GM21360 (cell line): Measurements from ENCODE around the gene RBFA.
"Not testable (repeated sequence)": the region's sequence is repeated elsewhere in the genome, so short reads cannot be mapped to it uniquely, and the experiment has no call there.

Source experiments
- ATAC-seq: cut with Tn5 transposase; IDR thresholded peaks from one replicate; pipeline ENCODE4 v1.9.1; 2021; ENCODE audit warnings: mild to moderate bottlenecking, moderate library complexity; ENCODE audit not compliant: unreplicated experiment

Gene RBFA

GRCh38 chr18:80027719-80028118 is 6.5 kb upstream of the RBFA start:
- ATAC-seq, result not testable (repeated sequence)

GRCh38 chr18:80029690-80030089 is 4.5 kb upstream of the RBFA start:
- ATAC-seq, result no peak

- ATAC-seq, result peak; percentile 42
Measured at GRCh38 chr18:80033181-80034067, 810 bp upstream of the RBFA start.

DNA sequence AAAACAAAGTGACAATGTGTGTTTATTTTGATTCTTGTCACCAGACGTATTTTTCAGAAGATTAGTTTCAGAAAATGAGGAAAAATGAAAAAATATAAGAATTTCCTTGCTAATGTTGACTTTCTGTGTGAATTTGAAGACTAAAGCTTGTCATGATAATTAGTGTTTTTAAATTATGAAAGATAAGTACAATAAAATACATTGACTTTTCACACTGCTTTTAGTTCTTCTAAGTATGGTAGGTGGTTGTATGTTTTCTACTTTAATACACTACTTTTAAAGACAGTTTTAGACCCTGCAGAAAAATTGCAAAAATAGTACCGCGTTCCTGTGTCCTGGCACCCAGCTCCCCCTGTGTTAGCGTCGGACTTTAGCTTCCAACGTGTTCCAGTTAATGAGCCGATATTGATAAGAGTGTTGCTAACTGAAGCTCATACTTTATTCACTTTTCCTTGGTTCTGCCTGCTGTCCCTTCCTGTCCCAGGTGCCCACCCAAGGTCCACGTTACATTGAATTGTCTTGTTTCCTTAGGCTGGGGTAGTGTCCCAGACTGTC is 695 bp downstream of the RBFA start:
- no peak for ATAC-seq

- ATAC-seq, result no peak
Measured at GRCh38 chr18:80035997-80036396, 1.8 kb downstream of the RBFA start.

DNA sequence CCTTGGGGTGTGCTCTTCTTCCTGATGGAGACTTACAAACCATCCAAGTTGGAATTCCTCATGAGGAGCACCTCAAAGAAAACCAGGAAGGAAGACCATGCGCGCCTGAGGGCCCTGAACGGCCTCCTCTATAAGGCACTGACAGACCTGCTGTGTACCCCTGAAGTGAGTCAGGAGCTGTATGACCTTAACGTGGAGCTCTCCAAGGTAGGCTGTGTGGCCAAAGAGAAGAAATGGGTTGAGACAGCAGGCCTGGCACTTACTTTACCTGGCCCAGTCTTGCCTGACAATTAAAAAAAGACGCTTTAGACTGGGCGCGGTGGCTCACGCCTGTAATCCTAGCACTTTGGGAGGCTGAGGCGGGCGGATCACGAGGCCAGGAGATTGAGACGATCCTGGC is 3.1 kb downstream of the RBFA start:
- no peak for ATAC-seq

- no peak for ATAC-seq
Measured at GRCh38 chr18:80037869-80038630, 3.8 kb downstream of the RBFA start.

- no peak for ATAC-seq
Measured at GRCh38 chr18:80040515-80040914, 6.3 kb downstream of the RBFA start.

- no peak for ATAC-seq
Measured at GRCh38 chr18:80041424-80041823, 7.2 kb downstream of the RBFA start.

DNA sequence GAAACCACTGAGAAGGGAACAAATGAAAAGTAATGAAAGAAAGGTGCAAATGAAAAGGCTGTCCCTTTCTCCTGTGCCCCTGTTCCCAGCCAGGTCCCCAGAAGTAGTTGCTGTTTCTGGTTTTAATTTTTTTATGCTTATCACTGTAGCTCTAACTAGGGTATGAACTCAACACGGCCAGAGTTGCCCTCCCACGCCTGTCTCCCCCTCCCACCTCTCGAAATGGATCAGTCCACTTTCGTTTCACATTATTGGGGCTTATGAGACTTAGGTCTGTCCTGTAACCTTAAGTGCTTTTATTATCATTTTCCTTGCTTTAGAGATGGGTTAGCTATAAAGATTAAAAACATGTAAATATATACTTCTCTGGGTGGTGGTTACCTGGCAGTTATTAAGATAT is 8.6 kb downstream of the RBFA start:
- ATAC-seq, result no peak

DNA sequence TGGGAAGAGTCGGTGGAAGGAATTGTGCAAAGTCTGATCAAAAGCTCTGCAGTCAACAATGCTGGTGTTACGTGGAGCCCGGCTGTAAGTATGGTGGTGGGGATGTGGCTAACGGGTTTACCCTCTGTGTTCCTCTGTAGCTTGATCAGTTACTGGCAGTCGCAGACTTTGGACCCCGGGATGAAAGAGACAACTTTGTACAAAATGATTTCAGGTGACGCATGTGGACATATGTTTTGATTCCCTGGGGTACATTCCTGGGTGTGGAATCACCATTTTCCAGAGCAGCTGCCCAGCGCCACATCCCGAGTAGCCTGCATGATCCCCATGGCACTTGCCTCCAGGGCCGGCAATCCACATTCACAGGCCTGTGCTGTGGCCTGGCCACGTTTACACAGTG is 9.8 kb downstream of the RBFA start:
- no peak for ATAC-seq

DNA sequence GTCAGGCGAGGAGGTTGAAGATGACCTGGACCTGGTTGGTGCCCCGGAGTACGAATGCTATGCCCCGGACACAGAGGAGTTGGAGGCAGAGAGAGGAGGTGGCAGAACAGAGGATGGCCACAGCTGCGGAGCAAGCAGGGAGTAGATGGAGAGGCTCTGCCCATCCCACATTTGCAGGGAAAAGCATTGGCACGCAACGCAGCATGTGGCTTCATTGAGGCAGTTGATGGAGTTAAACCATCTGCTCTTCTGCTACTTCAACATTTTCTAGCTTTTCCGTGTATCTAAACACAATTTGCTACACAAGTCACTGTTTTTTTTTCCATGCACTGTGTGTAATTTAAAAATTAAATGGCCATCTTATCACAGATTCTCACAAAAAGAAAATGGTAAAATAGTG is 11.8 kb downstream of the RBFA start:
- no peak for ATAC-seq

GRCh38 chr18:80046431-80046830 is 12.2 kb downstream of the RBFA start:
- no peak for ATAC-seq

GRCh38 chr18:80046961-80047541 is 12.8 kb downstream of the RBFA start:
- ATAC-seq, result no peak

DNA sequence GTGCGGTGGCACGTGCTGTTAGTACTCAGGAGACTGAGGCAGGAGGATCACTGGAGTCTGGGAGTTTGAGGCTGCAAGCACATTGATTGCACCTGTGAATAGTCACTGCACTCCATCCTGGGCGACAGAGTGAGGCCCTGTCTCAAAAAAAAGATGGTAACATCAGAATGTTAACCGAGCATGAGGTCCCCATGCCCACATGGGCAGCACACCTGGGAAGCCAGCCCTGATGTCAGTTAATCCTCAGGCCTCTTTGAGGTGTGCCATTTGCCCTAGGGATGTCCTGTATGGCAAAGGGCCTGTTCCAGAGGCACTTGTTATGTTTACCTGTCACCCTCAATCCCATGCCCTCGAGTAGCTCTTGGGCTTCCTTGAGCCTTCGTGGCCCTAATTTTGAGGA is 16.6 kb downstream of the RBFA start:
- no peak for ATAC-seq

- no peak for ATAC-seq
Measured at GRCh38 chr18:80056095-80056494, 21.9 kb downstream of the RBFA start.

GRCh38 chr18:80059945-80060344 is 25.7 kb downstream of the RBFA start:
- ATAC-seq, result no peak

- ATAC-seq, result no peak
Measured at GRCh38 chr18:80065705-80066104, 31.5 kb downstream of the RBFA start.

DNA sequence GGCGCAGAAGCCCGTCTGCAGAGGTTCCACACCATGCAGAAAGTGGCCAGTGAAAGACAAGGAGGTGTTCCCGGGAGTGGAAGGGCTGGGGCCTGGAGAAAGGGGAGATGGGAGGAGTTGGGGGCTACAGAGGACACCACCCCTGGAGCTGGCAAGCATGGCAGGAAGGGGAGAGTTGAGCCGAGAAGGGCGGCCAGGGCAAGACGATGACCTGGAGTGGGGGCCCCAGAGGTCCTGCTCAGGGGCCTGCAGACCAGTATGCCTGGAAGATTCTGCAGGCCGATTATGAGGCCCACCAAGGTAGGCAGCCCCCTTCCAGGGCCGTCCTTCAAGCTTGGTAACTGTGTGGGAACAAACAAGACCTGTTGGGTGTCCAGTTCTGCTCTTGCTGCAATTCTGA is 33.1 kb downstream of the RBFA start:
- ATAC-seq, result no peak

DNA sequence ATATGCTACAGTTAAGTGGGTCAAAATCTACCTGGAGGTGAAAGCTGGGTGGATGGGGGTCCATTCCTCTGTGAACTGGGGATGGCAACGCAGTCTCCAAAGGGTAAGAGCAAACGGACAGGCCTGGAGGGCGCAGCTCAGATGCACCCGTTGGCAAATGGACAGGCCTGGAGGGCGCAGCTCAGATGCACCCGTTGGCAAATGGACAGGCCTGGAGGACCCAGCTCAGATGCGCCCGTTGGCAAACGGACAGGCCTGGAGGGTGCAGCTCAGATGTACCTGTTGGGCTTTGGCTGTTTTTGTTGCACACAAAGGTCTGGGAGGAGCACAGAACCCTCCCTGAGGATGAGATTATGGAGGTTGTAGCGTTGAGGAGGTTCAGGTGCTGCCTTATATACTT is 33.7 kb downstream of the RBFA start:
- no peak for ATAC-seq

DNA sequence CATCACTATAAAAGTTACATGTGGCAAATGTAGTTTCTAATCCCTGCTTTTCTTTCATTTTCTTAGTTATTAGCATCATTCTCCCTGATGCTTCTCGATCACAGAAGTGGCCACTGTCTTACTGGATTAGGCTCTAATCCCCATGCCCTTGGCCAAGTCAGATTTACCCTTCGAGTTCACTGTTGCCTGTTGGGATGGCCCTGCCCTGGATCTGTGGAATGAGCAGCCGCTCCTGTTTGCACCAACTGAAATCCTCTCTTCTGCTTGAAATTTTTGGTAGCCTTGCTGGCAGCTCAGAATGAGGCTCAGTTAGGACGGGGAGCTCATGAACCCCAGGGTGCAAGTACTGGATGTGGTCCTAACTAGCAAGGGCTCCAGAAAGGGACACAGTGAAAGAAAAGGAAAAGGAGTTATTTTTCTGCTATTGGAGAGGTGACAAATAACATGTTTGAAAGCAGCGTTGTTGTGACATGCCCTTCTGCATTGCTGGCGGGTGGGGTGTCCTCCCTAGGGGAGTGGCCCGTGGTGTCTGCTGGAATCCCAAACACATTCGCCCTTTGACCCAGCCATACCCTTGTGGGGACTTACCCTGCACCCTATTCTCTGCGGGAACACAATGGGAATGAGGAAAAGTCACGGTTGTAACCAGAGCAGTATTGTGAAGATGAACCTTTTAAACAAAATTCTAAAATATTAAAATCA is 34.5 kb downstream of the RBFA start:
- no peak for ATAC-seq
